Measurements from ENCODE around the gene ADAM15. TPM values are rescaled to one million over a fixed set of nuclear protein-coding genes. Genes with fewer than 3 reads are reported as not detected.

ADAM15 gene
- total RNA-seq, 6 experiments from 2014 or later, result 16.2 to 33.9 (median 26.4) TPM

- Histone ChIP-seq H3K9me3 (no peaks in the 10 kb centered on the region), H3K4me1 (peaks cover 0 to 20% (median 10%) of the 10 kb centered on the region in 4 donors), H3K27me3 (no peaks in the 10 kb centered on the region), H3K4me3 (peak overlapping the region in 1 of 3 donors; percentile 49), H3K36me3 (peaks cover 0 to 21% (median 11%) of the 10 kb centered on the region in 4 donors), H3K27ac (peak overlapping the region in 1 of 3 donors; percentile 69)
- WGBS (ENCODE audit: insufficient coverage, low coverage, low lambda C conversion rate, missing lambda C conversion rate), result 41% methylated on average over 6 of the region's 6 CpGs
- DNase-seq (peak in 1 of 3 donors; percentile 18), ATAC-seq (no peak)
- intact Hi-C loops (cut with DNase I), result no loop called here
- TF ChIP-seq CTCF (IDR thresholded peaks at IDR 0.05) (no peak), POLR2A (IDR thresholded peaks at IDR 0.05) (no peak)
Measured at GRCh38 chr1:155017946-155018316, 33.2 kb upstream of the ADAM15 start.

- H3K36me3 ChIP-seq, result peaks cover 0 to 21% (median 11%) of the 10 kb centered on the region in 4 donors
- TF ChIP-seq CTCF (IDR thresholded peaks at IDR 0.05) (no peak), POLR2A (IDR thresholded peaks at IDR 0.05) (no peak)
- DNase-seq (peak in 1 of 3 donors; percentile 14), ATAC-seq (no peak)
- H3K9me3 ChIP-seq, result no peaks in the 10 kb centered on the region
- peaks cover 0 to 18% (median 8%) of the 10 kb centered on the region in 4 donors for H3K4me1 ChIP-seq
- H3K27ac ChIP-seq, result no peak overlapping the region
- 69% methylated on average over 2 of the region's 8 CpGs for WGBS (ENCODE audit: insufficient coverage, low coverage, low lambda C conversion rate, missing lambda C conversion rate)
- no peak overlapping the region for H3K4me3 ChIP-seq
- intact Hi-C loops (cut with DNase I), result no loop called here
- no peaks in the 10 kb centered on the region for H3K27me3 ChIP-seq
Measured at GRCh38 chr1:155018617-155019348, 32.3 kb upstream of the ADAM15 start.

- WGBS (ENCODE audit: insufficient coverage, low coverage, low lambda C conversion rate, missing lambda C conversion rate), result 75% methylated on average over 8 of the region's 11 CpGs
- DNase-seq, result peak in 1 of 3 donors; percentile 12
- Histone ChIP-seq H3K27ac (no peak overlapping the region), H3K27me3 (no peaks in the 10 kb centered on the region), H3K9me3 (no peaks in the 10 kb centered on the region), H3K36me3 (peaks cover 0 to 14% (median 6%) of the 10 kb centered on the region in 4 donors), H3K4me3 (no peak overlapping the region), H3K4me1 (peaks cover 0 to 21% (median 8%) of the 10 kb centered on the region in 4 donors)
- TF ChIP-seq CTCF (IDR thresholded peaks at IDR 0.05) (no peak), POLR2A (IDR thresholded peaks at IDR 0.05) (no peak)
- no peak for ATAC-seq
- intact Hi-C loops (cut with DNase I), result no loop called here
Measured at GRCh38 chr1:155019377-155020245, 31.5 kb upstream of the ADAM15 start.

GRCh38 chr1:155022136-155022926 lies 28.8 kb upstream of the ADAM15 start:
- no peak overlapping the region for H3K4me3 ChIP-seq
- intact Hi-C loops (cut with DNase I), result no loop called here
- ATAC-seq (no peak), DNase-seq (no peak)
- H3K9me3 ChIP-seq, result no peaks in the 10 kb centered on the region
- TF ChIP-seq CTCF (IDR thresholded peaks at IDR 0.05) (no peak), POLR2A (IDR thresholded peaks at IDR 0.05) (no peak)
- WGBS (ENCODE audit: insufficient coverage, low coverage, low lambda C conversion rate, missing lambda C conversion rate), result 74% methylated on average over 8 of the region's 8 CpGs
- H3K4me1 ChIP-seq, result peaks cover 0 to 23% (median 6%) of the 10 kb centered on the region in 4 donors
- H3K27ac ChIP-seq, result no peak overlapping the region
- H3K27me3 ChIP-seq, result no peaks in the 10 kb centered on the region
- H3K36me3 ChIP-seq, result no peaks in the 10 kb centered on the region

Measured in right lobe of liver (tissue), 6 donors.